ENCODE results near the gene SMOC2.

DNA sequence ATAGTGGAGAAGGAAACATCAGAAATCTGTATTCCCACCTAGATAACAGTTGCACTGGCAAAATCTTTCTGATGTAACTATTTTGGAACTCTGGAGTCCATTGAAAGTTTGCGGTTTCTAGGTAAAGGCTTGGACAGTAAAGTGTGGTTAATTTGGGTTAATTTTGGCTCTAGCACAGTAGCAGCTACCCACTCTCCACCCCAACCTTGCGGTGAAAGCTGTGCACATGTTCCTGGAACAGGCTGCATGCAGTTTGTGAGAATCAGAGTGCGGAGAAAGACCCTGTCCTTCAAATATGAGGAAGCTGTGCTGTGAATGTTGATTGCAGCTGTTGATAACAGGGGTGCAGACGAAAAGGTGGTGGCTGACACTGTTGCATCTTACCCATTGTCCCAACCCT is 38.4 kb downstream of the SMOC2 start:
- TF ChIP-seq, protein P1, sequence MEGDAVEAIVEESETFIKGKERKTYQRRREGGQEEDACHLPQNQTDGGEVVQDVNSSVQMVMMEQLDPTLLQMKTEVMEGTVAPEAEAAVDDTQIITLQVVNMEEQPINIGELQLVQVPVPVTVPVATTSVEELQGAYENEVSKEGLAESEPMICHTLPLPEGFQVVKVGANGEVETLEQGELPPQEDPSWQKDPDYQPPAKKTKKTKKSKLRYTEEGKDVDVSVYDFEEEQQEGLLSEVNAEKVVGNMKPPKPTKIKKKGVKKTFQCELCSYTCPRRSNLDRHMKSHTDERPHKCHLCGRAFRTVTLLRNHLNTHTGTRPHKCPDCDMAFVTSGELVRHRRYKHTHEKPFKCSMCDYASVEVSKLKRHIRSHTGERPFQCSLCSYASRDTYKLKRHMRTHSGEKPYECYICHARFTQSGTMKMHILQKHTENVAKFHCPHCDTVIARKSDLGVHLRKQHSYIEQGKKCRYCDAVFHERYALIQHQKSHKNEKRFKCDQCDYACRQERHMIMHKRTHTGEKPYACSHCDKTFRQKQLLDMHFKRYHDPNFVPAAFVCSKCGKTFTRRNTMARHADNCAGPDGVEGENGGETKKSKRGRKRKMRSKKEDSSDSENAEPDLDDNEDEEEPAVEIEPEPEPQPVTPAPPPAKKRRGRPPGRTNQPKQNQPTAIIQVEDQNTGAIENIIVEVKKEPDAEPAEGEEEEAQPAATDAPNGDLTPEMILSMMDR (IDR thresholded peaks at IDR 0.05), result no peak
- no peak for TF ChIP-seq EZH2 (IDR thresholded peaks at IDR 0.05; ENCODE audit: borderline replicate concordance, insufficient read depth, low read depth, low read length, poor library complexity, severe bottlenecking)

All from B cell (primary cell).